ENCODE results near the gene SHISA4. TPM values are rescaled to one million over a fixed set of nuclear protein-coding genes. Genes with fewer than 3 reads are reported as not detected.

SHISA4 gene
- total and polyA plus RNA-seq, 7 donors: 3.5 to 23.7 (median 12.7) TPM

- Histone ChIP-seq H3K27ac (peak overlapping the region in 2 of 4 donors; percentile 79 to 93), H3K4me3 (no peak overlapping the region), H3K36me3 (no peaks in the 10 kb centered on the region), H3K4me1 (peaks cover 0 to 72% (median 58%) of the 10 kb centered on the region in 4 donors), H3K27me3 (no peaks in the 10 kb centered on the region), H3K9me3 (no peaks in the 10 kb centered on the region)
- WGBS, 2 donors: 68 to 83% methylated on average over 5 of the region's 5 CpGs
- no peak for DNase-seq
- peak in 1 of 4 donors; percentile 5 for TF ChIP-seq POLR2AphosphoS5 (IDR thresholded peaks at IDR 0.05)
- TF ChIP-seq POLR2A (IDR thresholded peaks at IDR 0.05): no peak
- intact Hi-C loops (cut with DNase I): no loop called here
Measured at GRCh38 chr1:201887116-201887866, 1.4 kb upstream of the SHISA4 start.

DNA sequence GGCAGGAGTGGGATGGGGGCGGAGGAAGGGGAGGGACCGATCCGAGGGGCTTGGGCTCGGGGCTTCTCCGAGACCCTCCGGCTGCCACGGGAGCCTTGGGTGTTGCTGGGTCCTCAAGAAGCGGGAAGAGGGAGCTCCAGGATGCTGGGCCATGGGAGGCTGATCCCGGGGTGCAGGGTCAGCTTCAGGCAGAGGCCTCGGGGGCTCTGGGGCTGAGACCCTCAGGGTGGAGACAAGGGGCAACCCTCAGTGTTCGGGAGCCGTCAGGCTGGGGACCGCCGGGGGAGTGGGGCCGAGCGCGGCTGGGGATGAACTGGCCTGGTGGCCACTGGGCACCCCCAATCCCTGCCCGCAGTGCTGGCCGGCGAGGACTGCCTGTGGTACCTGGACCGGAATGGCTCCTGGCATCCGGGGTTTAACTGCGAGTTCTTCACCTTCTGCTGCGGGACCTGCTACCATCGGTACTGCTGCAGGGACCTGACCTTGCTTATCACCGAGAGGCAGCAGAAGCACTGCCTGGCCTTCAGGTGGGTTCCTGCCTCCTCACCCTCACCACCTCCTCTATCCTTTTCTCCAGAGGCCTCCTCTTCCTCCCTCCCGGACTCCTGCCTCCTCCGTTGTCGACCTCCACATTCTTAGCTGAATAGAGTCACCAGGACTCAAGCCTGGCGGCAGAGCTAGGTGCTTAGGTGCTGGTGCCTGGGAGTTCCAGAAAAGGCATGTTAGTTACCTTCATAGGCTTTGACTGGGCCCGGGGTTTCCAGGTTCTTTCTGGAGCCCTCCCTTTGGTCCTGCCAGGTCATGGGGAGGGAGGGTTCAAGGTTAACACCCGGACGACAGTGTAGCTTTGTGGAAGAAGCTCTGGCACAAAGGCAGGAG lies 631 bp downstream of the SHISA4 start:
- Histone ChIP-seq H3K4me3 (peak overlapping the region; percentile 55 to 77 (median 64)), H3K36me3 (no peaks in the 10 kb centered on the region), H3K27ac (peak overlapping the region; percentile 79 to 97 (median 90)), H3K27me3 (no peaks in the 10 kb centered on the region), H3K9me3 (no peaks in the 10 kb centered on the region), H3K4me1 (peaks cover 0 to 75% (median 53%) of the 10 kb centered on the region in 4 donors)
- intact Hi-C loops (cut with DNase I): no loop called here
- 22 to 26% methylated on average over 33 of the region's 33 CpGs for WGBS, 2 donors
- TF ChIP-seq EP300 (IDR thresholded peaks at IDR 0.05) (no peak), POLR2AphosphoS5 (IDR thresholded peaks at IDR 0.05) (peak; percentile 6 to 82 (median 60))
- peak; percentile 76 for DNase-seq

DNA sequence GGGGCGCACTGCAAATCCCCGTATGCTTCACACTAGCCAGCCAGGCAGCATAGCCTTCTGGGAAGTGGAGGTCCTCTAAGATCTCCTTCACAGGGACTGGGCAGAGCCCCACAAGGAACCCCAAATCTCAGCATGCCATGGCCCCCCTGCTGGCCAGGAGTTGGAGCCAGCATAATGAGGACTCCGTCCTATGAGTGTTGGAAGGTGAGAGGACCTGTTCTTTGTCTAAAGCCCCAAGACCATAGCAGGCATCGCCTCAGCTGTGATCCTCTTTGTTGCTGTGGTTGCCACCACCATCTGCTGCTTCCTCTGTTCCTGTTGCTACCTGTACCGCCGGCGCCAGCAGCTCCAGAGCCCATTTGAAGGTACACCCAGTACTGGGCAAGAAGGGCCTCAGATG lies 1.5 kb downstream of the SHISA4 start:
- H3K27me3 ChIP-seq: no peaks in the 10 kb centered on the region
- H3K4me3 ChIP-seq: no peak overlapping the region
- no peaks in the 10 kb centered on the region for H3K9me3 ChIP-seq
- TF ChIP-seq POLR2AphosphoS5 (IDR thresholded peaks at IDR 0.05) (peak in 2 of 4 donors; percentile 50 to 61), POLR2A (IDR thresholded peaks at IDR 0.05) (no peak)
- WGBS, 2 donors: 87 to 89% methylated on average over 7 of the region's 7 CpGs
- peaks cover 0 to 75% (median 47%) of the 10 kb centered on the region in 4 donors for H3K4me1 ChIP-seq
- no peaks in the 10 kb centered on the region for H3K36me3 ChIP-seq
- intact Hi-C loops (cut with DNase I): loop anchor here (10.0 kb wide), 1 partner anchor 245 kb away; no protein-coding TSS in a partner anchor
- peak overlapping the region; percentile 79 to 97 (median 90) for H3K27ac ChIP-seq
- DNase-seq: peak; percentile 68

GRCh38 chr1:201890806-201891450 lies 2.2 kb downstream of the SHISA4 start:
- intact Hi-C loops (cut with DNase I): loop anchor here (10.0 kb wide), 1 partner anchor 244 kb away; no protein-coding TSS in a partner anchor
- H3K27ac ChIP-seq: peak overlapping the region; percentile 83 to 97 (median 90)

DNA sequence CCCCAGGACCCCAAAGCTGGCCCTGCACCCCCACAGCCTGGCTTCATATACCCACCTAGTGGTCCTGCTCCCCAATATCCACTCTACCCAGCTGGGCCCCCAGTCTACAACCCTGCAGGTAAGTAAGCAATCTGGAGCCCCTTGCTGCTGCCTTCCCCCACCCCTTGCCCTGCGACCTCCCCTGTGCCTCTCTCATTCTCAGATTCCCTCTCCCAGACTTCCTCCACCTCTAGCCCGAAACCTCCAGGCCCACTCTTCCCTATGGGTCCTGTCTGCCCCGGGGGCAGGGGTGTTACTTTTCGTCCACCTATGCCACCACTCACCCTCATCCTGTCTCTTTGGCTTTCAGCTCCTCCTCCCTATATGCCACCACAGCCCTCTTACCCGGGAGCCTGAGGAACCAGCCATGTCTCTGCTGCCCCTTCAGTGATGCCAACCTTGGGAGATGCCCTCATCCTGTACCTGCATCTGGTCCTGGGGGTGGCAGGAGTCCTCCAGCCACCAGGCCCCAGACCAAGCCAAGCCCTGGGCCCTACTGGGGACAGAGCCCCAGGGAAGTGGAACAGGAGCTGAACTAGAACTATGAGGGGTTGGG lies 2.9 kb downstream of the SHISA4 start:
- Histone ChIP-seq H3K4me3 (no peak overlapping the region), H3K36me3 (peaks cover 0 to 5% (median under 1%) of the 10 kb centered on the region in 4 donors), H3K4me1 (peaks cover 0 to 82% (median 48%) of the 10 kb centered on the region in 4 donors), H3K9me3 (no peaks in the 10 kb centered on the region), H3K27ac (peak overlapping the region; percentile 83 to 97 (median 90)), H3K27me3 (no peaks in the 10 kb centered on the region)
- TF ChIP-seq POLR2A (IDR thresholded peaks at IDR 0.05) (no peak), EP300 (IDR thresholded peaks at IDR 0.05) (no peak), POLR2AphosphoS5 (IDR thresholded peaks at IDR 0.05) (peak in 2 of 4 donors; percentile 58 to 76)
- intact Hi-C loops (cut with DNase I): loop anchor here (10.0 kb wide), 1 partner anchor 243 kb away; no protein-coding TSS in a partner anchor
- WGBS, 2 donors: 82 to 92% methylated on average over 5 of the region's 5 CpGs
- DNase-seq: peak; percentile 67

More at GRCh38 chr1:201890806-201891450, 2.2 kb downstream of the SHISA4 start:
- TF ChIP-seq POLR2AphosphoS5 (IDR thresholded peaks at IDR 0.05) (peak in 3 of 4 donors; percentile 32 to 74 (median 70)), EP300 (IDR thresholded peaks at IDR 0.05) (no peak)
- H3K27me3 ChIP-seq: no peaks in the 10 kb centered on the region
- 66 to 85% methylated on average over 3 of the region's 3 CpGs for WGBS, 2 donors
- peaks cover 0 to 75% (median 42%) of the 10 kb centered on the region in 4 donors for H3K4me1 ChIP-seq
- H3K9me3 ChIP-seq: no peaks in the 10 kb centered on the region
- H3K36me3 ChIP-seq: no peaks in the 10 kb centered on the region
- DNase-seq: peak; percentile 71
- no peak overlapping the region for H3K4me3 ChIP-seq

GRCh38 chr1:201892211-201892610 lies 3.5 kb downstream of the SHISA4 start:
- Histone ChIP-seq H3K36me3 (peaks cover 0 to 11% (median 5%) of the 10 kb centered on the region in 4 donors), H3K4me1 (peaks cover 0 to 88% (median 54%) of the 10 kb centered on the region in 4 donors), H3K9me3 (no peaks in the 10 kb centered on the region), H3K27me3 (no peaks in the 10 kb centered on the region), H3K4me3 (no peak overlapping the region), H3K27ac (peak overlapping the region; percentile 45 to 97 (median 88))
- TF ChIP-seq POLR2A (IDR thresholded peaks at IDR 0.05): no peak
- TF ChIP-seq EP300 (IDR thresholded peaks at IDR 0.05): no peak
- TF ChIP-seq POLR2AphosphoS5 (IDR thresholded peaks at IDR 0.05): peak in 2 of 4 donors; percentile 27 to 54
- no peak for DNase-seq
- intact Hi-C loops (cut with DNase I): loop anchor here (10.0 kb wide), 1 partner anchor 243 kb away; no protein-coding TSS in a partner anchor
- 87 to 92% methylated on average over 6 of the region's 6 CpGs for WGBS, 2 donors
